HG03342 (cell line): ENCODE data around the gene SCN1A.
"Not testable (repeated sequence)": the region's sequence is repeated elsewhere in the genome, so short reads cannot be mapped to it uniquely, and the experiment has no call there.

Experiments
- ATAC-seq: cut with Tn5 transposase; IDR thresholded peaks from one replicate; pipeline ENCODE4 v1.9.1; 2021; ENCODE audit warnings: mild to moderate bottlenecking, moderate library complexity; ENCODE audit not compliant: unreplicated experiment

SCN1A gene

DNA sequence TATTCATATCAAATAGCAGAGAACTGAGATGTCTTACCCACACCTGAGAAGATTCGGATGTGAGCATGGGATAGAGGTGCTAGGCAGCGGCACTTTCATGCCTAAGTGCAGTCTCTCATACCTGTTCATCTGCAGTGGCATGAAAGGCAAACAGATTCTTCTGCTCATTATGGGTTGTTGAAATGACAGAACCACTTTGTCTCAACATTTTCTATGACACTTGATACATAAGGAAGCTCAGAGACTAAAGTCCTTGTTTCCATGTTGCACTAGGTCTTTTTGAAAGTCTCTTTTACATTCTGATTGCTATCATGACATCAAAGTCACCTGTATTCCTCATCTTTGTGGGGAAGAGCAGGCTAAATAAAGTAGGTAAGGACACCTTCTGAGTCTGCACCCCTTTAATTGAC, 8.0 kb upstream of the SCN1A start:
- no peak for ATAC-seq

DNA sequence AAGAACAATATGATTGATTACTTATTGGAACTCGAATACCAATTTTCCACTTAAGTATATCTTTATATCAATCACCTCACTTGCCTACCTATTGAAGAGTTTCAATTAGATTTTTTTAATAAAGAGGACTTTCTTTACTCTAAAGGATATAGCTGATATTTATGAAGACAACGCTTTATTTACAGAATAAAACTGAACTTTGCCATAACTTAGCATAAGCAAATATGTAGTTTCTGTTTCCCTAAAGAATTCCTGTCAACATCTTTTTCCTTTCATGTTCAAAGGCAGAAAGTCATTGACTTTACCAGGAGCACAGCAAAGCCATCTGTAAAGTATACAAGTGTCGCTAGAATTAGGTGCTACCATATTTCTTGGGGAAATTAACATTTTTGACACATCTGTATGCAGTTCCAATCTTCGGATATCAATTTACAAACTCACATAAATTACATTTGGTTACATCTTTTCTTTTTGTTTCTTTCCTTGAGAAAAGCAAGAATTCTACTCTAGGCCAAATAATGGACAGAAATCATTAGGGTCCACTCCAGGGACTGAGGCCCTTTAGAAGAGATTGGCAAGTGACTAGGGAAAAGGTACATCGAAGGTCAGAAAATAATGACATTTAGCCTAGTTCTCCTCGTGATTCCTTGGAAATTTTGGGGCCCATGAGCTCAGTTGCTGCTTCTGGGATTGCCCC, 7.5 kb upstream of the SCN1A start:
- ATAC-seq = no peak

DNA sequence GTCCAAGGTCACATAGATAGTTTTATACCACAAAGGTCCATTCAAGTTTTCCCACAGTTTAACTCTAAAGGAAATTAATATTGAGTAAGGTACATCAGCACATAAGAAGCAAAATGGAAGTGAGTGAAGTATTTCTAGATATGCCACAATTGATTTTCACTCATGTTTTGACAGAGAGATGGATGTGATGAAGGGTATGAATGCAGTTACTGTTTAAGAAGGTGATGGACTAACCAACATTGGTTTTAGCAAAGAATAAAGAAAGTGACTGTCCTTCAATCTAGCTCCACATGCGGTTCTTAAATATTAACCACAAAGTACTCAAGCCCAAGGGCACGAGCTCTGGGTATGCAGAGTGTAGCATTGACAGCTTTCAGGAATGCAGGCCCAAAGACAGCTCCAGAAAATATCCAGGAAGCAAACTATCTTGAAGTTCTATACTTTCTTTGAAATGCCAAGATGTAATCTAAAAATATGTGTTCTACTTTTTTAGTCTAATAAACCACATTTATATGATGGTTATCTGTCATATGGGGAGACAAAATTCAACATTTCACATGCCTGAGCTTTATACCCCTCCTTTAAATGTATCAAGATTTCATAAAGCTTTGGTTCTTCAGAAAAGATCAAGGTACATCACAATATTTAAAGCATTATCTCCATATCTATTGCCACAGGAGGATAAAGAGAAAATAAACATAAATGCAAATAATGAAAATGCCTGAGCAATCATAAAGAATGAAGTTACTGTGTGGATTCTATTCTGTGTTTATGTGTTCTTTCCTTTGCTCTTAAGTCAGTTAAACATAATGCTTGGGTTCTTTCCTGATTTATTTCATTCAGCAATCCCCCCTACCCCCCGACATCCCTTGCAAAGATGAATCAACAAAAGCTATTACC, 6.7 kb upstream of the SCN1A start:
- ATAC-seq = no peak

DNA sequence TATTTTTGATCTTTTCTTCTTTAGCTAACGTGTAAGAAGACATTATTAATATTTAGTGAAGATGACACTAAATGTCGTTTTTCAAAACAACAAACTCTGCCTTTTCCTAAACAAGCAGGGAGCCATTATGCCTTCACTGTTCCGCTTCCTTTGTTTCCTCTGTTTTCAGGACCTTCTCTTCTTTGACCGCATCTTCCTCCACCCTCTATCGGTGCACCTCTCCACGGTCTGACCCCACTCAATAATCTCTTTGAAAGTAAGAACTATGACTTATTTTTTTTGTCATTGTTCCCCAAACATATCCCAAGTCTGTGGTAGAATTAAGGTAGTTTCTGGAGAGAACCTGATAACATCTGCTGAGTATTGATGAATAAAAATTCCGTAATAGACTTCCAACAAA, 5.8 kb upstream of the SCN1A start:
- no peak for ATAC-seq

DNA sequence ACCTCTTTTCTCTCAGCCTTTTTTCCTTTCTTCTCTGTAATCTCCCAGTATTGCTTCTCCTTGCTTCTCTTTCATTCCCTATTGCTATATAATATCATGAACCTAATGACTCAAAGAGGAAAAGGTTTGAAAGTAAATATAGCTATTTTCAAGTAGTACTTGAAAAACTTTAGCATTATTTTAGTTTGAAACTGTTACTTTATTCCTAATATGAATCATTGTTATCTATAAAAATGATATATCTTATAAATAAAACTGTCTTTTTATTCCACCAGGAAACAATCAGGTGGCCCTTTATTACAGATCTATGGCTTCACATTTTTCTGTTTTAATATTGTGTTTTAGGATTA, 311 bp upstream of the SCN1A start:
- ATAC-seq = no peak

DNA sequence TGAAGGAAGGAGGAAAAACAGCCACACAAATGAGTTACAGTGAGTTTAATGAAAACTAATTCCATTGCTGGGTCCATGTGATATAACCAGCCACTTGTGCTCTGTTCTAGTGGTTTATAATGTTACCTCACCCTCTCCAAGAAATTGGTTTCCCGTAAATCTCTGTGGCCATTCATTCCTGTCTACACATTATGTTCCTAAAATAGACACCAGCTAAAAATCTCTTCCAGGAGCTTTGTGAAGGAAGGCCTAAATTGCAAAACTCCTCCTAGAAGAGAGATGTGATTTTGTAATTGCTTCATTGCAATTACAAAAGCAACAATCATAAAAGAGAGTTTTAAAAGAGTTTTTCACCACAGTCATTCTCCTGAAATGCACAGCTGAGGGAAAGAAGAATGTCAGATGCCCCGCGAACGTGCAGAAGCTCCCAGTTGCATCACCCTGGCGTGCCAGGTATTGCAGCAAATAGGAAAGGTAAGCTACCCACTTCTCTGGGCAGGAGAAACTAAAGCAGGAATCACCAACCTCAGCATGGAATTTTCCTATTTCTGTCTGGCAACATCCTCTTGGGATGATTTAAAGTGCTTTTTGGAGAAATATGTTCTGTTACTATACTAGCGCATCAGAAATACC, 1.7 kb downstream of the SCN1A start:
- no peak for ATAC-seq

DNA sequence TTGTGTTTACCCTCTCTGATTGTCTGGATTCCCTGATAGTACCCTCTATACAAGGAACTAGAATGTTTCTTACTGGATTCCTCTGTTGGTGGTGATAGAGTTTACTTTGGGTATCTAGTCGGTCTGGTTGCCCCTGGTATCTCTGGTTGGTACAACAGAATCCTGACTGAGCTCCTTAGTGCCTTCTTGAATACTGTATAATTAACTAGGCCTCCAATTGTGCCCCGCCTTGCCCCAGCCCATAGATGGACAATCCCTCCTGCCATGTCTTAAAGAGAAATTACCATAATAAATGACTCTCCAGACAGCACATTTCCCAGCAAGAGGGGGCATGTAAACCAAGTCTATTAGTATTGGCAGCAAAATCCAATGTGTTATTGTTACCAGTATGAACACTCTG, 2.3 kb downstream of the SCN1A start:
- ATAC-seq = no peak

DNA sequence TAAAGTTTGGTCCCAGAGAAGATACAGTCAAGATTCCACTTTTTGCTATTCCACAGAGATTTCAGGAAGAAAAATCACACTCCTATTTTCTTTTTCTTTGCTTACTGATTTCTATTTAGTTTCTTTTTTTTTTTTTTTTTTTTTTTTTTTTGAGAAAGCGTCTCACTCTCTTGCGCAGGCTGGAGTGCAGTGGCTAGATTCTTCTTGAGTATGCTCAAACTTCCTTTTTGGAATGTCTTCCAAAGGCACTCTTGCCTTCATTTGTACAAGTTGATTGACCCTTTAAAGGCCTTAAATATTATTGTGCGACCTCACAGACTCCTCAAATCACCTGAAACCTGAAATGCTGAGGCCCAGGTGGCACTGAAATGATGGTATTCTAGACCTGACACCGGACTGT, 9.6 kb downstream of the SCN1A start:
- no peak for ATAC-seq

DNA sequence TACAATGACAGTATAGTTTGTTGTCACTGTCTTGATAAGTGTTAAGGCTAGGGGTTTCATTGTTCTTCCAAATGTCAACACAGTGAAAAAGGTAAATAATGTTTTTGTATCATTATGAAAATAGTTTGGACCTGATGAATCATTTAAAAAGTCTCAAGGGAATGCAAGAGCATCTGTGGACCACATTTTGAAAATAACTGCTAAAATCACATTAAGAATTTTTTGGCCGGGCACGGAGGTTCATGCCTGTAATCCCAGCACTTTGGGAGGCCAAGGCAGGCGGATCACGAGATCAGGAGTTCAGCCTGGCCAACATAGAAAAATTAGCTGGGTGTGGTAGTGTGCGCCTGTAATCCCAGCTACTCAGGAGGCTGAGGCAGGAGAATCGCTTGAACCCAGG, 10.3 kb downstream of the SCN1A start:
- no peak for ATAC-seq

DNA sequence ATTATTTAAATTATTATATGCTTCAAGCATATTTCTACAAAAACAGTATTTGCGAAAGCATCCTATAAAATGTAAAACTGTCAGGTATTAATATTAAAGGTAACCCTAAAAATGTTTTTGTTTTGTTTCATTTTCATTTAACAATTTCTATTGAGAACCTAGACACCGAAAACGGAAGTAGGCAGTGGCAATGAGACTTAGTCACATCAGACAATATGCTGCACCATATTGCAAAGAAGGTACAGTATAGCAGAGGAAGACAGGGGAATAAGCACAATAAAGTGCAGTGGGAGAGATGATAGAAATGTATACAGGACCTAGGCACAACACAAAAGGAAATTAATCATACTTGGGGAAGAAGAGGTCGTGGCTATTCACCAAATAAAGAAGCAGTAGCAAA, 12.2 kb downstream of the SCN1A start:
- no peak for ATAC-seq

DNA sequence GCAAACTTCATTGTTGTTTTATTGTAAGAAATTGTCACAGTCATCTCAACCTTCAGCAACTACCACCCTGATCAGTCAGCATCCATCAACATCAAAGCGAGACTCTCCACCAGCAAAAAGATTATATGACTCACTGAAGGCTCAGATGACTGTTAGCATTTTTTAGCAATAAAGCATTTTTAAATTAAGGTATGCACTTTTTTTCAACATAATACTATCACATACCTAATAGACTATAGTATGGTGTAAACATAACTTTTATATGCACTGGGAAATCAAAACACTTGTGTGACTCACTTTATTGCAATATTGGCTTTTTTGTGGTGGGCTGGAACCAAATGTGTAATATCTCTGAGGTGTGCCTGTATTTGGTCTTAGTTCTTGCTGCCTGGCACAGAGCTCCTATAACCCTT, 15.6 kb downstream of the SCN1A start:
- ATAC-seq = no peak

DNA sequence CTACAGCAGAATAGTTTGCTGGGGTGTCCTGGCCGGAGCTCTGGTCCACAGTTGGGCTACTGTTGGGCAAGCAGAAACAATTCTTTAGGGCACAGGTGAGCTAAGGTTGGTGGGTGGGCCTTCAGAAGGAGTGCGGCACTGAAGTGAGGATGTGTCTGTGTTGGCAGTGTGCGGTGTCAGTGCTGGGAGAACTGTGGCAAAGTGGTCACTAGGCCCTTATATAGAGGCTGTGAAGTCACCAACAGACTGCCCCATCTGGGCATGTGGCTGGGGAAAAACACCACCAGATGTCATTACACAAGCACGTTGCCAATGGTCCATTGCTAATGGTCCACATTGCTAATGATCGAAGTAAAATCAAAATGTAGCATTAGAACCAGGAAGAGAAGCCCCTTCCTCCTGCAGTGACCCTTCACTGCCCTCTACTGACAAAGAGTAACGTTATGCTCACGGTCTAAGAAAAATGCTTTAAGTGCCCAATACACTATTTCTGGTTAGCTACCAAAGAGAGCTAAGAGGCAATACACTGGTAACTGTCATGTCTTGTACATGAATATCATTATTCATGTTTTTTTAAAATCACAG, 21.3 kb downstream of the SCN1A start:
- ATAC-seq = no peak

DNA sequence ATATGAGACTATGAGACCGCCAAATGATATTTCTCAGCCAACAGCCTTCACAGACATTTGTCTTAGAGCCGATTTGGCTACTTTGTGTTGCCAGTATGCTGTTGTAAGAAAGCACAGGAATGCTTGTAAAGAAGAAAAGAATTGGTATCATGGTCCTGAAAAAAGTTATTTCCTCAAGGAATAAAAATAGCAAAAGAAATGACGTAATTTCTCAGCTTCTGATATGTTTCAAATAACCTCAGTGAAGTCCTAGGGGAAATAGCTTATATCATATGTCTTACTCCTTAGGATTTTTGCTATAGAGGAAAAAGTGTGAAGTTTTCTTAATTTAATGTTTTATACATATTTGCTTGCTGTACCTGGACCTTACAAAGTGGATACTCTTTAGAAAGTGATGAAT, 23.0 kb downstream of the SCN1A start:
- no peak for ATAC-seq

DNA sequence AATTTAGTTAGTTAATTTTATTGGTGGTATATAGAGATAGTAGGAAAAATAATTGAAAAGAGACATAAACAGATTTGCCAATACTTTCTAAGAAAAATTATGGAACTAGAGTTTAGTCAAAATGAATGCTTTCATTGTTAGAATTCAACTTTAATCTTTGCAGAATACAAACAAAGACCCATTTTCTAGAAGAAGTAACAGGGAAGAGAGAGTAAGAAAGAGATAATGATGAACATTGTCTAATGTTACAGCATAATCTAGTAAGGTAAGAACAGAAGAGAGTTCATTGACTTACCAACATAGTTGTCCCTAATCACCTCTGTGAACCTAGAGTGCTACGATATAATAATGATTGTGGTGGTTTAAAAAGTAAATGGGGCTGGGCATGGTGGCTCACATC, 23.7 kb downstream of the SCN1A start:
- ATAC-seq = no peak

DNA sequence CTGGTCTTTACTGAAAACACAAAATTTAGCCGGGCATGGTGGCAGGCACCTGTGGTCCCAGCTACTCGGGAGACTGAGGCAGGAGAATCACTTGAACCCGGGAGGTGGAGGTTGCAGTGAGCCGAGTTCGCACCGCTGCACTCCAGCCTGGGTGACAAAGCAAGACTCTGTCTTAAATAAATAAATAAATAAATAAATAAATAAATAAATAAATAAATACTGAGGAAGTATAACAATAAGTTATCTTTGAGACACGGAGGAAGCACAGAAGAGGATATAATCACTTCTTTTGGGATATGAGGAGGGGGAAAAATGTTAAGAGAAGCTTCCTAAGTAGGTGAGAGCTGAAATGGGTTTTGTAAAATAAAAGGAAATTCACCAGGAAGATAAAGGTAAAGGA, 24.5 kb downstream of the SCN1A start:
- ATAC-seq = not testable (repeated sequence)

DNA sequence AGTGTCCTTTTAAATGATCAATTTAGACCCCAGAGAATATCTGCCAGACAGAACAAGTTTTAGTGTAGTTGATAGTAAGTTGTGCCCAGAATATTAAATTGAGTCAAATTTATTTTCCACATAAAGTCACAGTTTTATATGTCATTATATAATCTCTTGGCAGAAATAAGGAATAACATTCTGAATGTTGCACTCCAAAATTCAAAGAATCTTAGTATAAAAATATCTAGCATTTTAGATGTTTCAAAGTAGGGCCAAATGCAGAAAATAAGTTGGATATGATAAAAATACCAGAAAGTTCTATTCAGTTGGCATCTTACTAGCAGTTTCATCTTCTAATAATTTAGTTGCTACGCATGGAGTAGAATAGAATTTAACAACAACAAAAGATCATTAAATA, 33.5 kb downstream of the SCN1A start:
- ATAC-seq = no peak

DNA sequence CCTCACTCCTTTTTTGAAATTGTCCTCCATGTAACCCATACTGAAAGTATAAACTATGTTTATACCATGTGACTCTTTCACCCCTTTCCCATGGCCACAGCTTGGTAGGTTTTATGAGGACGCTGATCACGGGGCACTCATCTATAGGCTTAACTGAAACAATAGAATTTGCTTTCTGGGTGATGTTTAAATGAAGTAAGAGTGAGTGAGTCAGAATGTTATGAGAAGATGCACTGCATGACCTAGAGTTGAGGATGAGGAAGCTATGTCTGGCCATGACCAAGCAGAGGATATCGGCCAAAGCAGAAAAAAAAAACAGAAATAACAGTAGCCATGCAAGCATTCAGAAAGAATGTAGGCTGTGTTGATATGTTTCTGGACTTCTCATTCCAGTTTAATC, 34.9 kb downstream of the SCN1A start:
- ATAC-seq = no peak

DNA sequence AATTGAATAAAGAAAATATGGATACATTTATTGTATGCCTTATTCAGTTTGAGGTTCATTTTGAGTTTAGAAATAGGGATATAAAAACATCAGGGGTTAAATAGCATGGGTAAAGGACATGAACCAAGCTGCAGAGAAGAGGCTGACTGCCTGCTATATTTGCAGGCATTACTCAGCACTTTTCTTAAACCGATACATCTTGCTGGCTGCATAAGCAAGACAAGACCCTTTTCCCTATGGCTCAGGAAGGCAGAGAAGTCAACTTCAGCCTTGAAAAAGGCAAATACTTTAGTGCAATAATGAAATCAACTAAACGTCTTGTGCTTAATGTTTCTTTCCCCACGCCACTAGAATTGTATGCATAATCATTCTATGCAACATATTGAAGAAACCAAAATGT, 36.4 kb downstream of the SCN1A start:
- no peak for ATAC-seq

DNA sequence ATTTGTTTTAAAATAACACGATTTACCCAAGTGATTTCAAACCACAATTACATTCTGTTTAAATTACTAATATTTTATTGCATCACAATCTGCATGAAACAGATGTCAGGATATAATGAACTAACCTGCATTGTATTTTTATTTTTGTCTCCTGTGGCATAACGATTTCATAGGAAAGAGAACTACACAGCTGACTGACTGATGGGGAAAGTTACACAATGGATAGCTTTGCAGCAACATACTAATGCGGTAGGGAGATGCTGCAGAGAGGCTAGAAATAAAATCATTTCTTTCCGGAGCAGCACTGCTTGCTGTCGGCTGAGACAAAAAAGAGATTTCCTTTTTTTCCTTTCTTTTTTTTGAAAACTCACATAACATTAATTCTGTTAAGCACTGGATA, 36.9 kb downstream of the SCN1A start:
- no peak for ATAC-seq

DNA sequence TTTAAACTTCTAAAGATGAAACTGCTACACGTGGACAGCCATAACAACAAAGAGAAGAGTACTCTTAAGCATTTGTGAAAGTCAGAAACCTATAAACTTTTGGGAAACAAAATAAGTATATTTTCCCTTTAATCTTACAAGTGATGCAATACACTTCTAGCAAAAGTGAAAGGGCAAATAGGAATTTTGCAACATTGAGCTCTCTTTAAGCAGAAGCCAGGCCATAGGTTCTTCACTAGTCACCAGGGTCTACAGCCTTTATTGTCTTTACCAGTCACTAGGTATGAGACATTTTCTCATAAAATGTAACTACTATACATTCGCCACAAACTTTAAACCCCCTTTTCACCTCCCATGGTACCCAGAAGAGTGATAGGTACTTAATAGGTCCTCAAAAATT, 37.5 kb downstream of the SCN1A start:
- ATAC-seq = no peak

DNA sequence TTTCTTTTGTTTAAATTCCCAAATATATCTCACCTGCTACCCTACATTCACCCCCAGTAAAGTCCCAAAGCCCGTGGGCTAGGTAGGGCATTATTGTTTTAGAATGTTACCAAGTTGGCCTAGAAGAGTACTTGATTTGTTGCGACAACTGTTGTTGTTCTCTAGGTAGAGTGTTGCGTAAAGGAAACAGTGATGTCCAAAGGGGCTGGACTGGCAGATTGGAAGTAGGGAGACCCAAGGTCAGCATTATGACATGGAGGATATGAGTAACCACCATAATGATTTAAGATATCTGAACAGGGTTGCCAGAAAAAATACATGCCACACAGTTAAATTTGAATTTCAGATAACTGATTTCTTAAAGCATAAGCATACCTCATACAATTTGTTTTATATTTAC, 39.2 kb downstream of the SCN1A start:
- ATAC-seq = no peak

DNA sequence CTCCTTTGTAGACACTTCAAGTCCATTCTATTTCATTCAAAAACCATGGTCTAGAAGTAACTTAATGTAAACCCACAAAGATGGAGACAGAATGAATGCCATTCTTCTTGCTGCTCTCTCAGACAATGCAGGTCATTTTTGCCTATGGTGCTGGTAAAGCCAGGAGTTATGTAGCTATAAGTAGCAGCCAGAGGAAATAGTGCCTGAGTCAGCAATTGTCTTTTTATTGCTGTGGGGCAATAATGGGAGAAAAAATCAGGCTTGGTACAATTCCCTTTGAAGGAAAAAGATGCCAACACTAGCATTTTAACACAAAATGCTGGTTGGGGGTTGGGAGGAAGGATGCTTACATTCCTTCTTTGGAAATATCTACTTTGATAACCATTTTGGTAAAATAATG, 43.5 kb downstream of the SCN1A start:
- ATAC-seq = no peak
